Astrocyte of the cerebellum (primary cell): Measurements from ENCODE around the gene MREG.
"Not testable (repeated sequence)": the region's sequence is repeated elsewhere in the genome, so short reads cannot be mapped to it uniquely, and the experiment has no call there.

Source experiments
- DNase-seq: peaks from one replicate; pipeline ENCODE4 v3.0.0-alpha.2; 2011; ENCODE audit warnings: low read depth
- H3K4me3 ChIP-seq: 2 replicates; pipeline ENCODE4 v1.5.1; 2011; ENCODE audit warnings: mild to moderate bottlenecking, low read depth, low read length, moderate library complexity
- CTCF ChIP-seq: IDR thresholded peaks from 2 replicates; pipeline ENCODE4 v1.5.1; 2012; ENCODE audit warnings: low read length, low read depth, moderate library complexity, mild to moderate bottlenecking; ENCODE audit errors: missing control alignments
- in situ Hi-C: cut with HindIII; loops from 2 replicates; pipeline ENCODE4 v1.10.0; 2017; ENCODE audit warnings: low sequenced_read_pairs

Gene MREG

GRCh38 chr2:215928086-215928485, 85.3 kb downstream of the MREG start:
- no peak for DNase-seq
- in situ Hi-C loops, result no loop called here
- no peak for TF ChIP-seq CTCF
- no peak overlapping the region for H3K4me3 ChIP-seq

- H3K4me3 ChIP-seq, DNase-seq, in situ Hi-C loops: not testable (repeated sequence)
Measured at GRCh38 chr2:215926992-215927391, 86.4 kb downstream of the MREG start.

- no peak for TF ChIP-seq CTCF
- no peak overlapping the region for H3K4me3 ChIP-seq
- in situ Hi-C loops, result no loop called here
- peak; percentile 81 for DNase-seq
Measured at GRCh38 chr2:215921895-215922294, 91.5 kb downstream of the MREG start.

- in situ Hi-C loops, result no loop called here
- H3K4me3 ChIP-seq, result no peak overlapping the region
- TF ChIP-seq CTCF, result peak; percentile 82
- DNase-seq, result peak; percentile 77
Measured at GRCh38 chr2:215920244-215921100, 92.9 kb downstream of the MREG start.

- in situ Hi-C loops, result loop anchor here (10.0 kb wide), 1 partner anchor 465 kb away; no protein-coding TSS in a partner anchor
Measured at GRCh38 chr2:215919624-215920243, 93.6 kb downstream of the MREG start.

GRCh38 chr2:215918901-215919599, 94.3 kb downstream of the MREG start:
- no peak overlapping the region for H3K4me3 ChIP-seq
- no peak for DNase-seq
- in situ Hi-C loops, result loop anchor here (10.0 kb wide), 1 partner anchor 464 kb away; no protein-coding TSS in a partner anchor
- TF ChIP-seq CTCF, result no peak

More at GRCh38 chr2:215919624-215920243, 93.6 kb downstream of the MREG start:
- H3K4me3 ChIP-seq, result no peak overlapping the region
- TF ChIP-seq CTCF, result no peak
- DNase-seq, result no peak
